Psoas muscle (tissue), 8 donors: ENCODE results near the gene MCAT. TPM values are rescaled to one million over a fixed set of nuclear protein-coding genes. Genes with fewer than 3 reads are reported as not detected.

Experiments used
- ATAC-seq, 4 donors: fragments of 200-7000 bp; cut with Tn5 transposase; one replicate each; pipeline ENCODE4 v1.9.1; 2020; ENCODE audit warnings: moderate library complexity in 3 of 4, mild to moderate bottlenecking in 2 of 4
- DNase-seq, 2 donors: peaks; one replicate each; pipeline ENCODE4 v3.0.0-alpha.2; 2020
- H3K27ac ChIP-seq: fragments of 200-600 bp; one replicate; pipeline ENCODE4 v1.8.0; 2022
- H3K27me3 ChIP-seq, 3 donors: fragments of 200-600 bp in 1 of 3; one replicate each; pipeline versions ENCODE4 v1.6.1 to v1.8.0; 2013 to 2022; ENCODE audit warnings: low read length in 2 of 3, mild to moderate bottlenecking in 2 of 3, moderate library complexity in 1 of 3; ENCODE audit not compliant: insufficient read depth in 3 of 3
- H3K36me3 ChIP-seq, 2 donors: fragments of 200-600 bp in 1 of 2; one replicate each; pipeline versions ENCODE4 v1.6.1 to v1.8.0; 2013 to 2022; ENCODE audit warnings: low read depth in 1 of 2, mild to moderate bottlenecking in 1 of 2, moderate library complexity in 1 of 2; ENCODE audit not compliant: insufficient read depth in 1 of 2
- H3K4me1 ChIP-seq: fragments of 200-600 bp; one replicate; pipeline ENCODE4 v1.8.0; 2022
- H3K4me3 ChIP-seq: fragments of 200-600 bp; one replicate; pipeline ENCODE4 v1.8.0; 2022; ENCODE audit warnings: mild to moderate bottlenecking
- H3K9me3 ChIP-seq: fragments of 200-600 bp; one replicate; pipeline ENCODE4 v1.8.0; 2022
- CTCF ChIP-seq: fragments of 200-600 bp; IDR thresholded peaks from one replicate; pipeline ENCODE4 v1.8.0; 2022; ENCODE audit warnings: antibody characterized with exemption
- WGBS, 3 donors: extraction: QIAGEN DNeasy Blood & Tissue Kit; methylation state at CpG; one replicate each; pipeline versions ENCODE4 v1.1.6 to v1.1.7; 2013; 5-methylcytosine and 5-hydroxymethylcytosine counted together
- intact Hi-C, 2 donors: fragments of 100-400 bp; cut with DNase I; formaldehyde crosslinking; loops; one replicate each; pipeline versions ENCODE4 v1.11.0 to v1.14.2; 2022
- polyA plus RNA-seq, 3 donors: library from polyadenylated mRNA; stranded (reverse); fragments of 200-250 nt; gene quantifications; one replicate each; pipeline ENCODE4 v1.2.3, GENCODE V29; 2013
- total RNA-seq, 4 donors: library from RNA; stranded (reverse); fragmentation: NEBNext Ultra II Directional in 2 of 4; extraction: Animal tissue kit (Norgen Biotek cat#: 25700) in 2 of 4; gene quantifications; one replicate each; pipeline versions ENCODE4 v1.2.1 to v1.2.4, GENCODE V29; 2021 to 2023
- donor health status: healthy with polysubstance abuse.
- donor health status: DM: no; HTN: no; CAD: no; lungs with moderate emphysema.
- donor health status: Bipolar disorder and iron deficiency.
- donor health status: healthy.
- donor health status: DM: yes; HTN: yes; CAD: no.
- donor health status: DM: no; HTN: no; CAD: no.
- donor health status: DM: no; HTN: no; CAD: no.
- donor health status: DM: yes; HTN: yes; CAD: no.

MCAT gene
- total and polyA plus RNA-seq, 7 donors = 14.8 to 33.4 (median 21.7) TPM

- H3K9me3 ChIP-seq = no peaks in the 10 kb centered on the region
- intact Hi-C loops = no loop called here
- WGBS, 3 donors = 85 to 88% (median 86%) methylated on average over 17 of the region's 17 CpGs
- ATAC-seq (peak in 1 of 4 donors; percentile 6), DNase-seq (no peak)
- TF ChIP-seq CTCF = no peak
- no peak overlapping the region for H3K4me3 ChIP-seq
- peaks cover 6% of the 10 kb centered on the region for H3K4me1 ChIP-seq
- H3K27ac ChIP-seq = no peak overlapping the region
- peaks cover 0 to 11% of the 10 kb centered on the region in 2 donors for H3K36me3 ChIP-seq
- peaks cover 0 to 15% (median 0%) of the 10 kb centered on the region in 3 donors for H3K27me3 ChIP-seq
These were observed 15.9 kb downstream of the MCAT start for GRCh38 chr22:43127166-43127908.

- DNase-seq = no peak
- intact Hi-C loops = no loop called here
- Histone ChIP-seq H3K4me1 (peaks cover 2% of the 10 kb centered on the region), H3K27ac (no peak overlapping the region), H3K27me3 (peaks cover 0 to 15% (median 0%) of the 10 kb centered on the region in 3 donors), H3K36me3 (peaks cover 0 to 4% of the 10 kb centered on the region in 2 donors), H3K9me3 (no peaks in the 10 kb centered on the region), H3K4me3 (no peak overlapping the region)
- peak in 2 of 4 donors; percentile 19 to 34 for ATAC-seq
- WGBS, 3 donors = 57 to 66% (median 63%) methylated on average over 5 of the region's 5 CpGs
- no peak for TF ChIP-seq CTCF
These were observed 16.6 kb downstream of the MCAT start for GRCh38 chr22:43126501-43127165.

- no peaks in the 10 kb centered on the region for H3K4me1 ChIP-seq
- 80 to 84% (median 80%) methylated on average over 7 of the region's 7 CpGs for WGBS, 3 donors
- H3K36me3 ChIP-seq = no peaks in the 10 kb centered on the region
- H3K27ac ChIP-seq = no peak overlapping the region
- TF ChIP-seq CTCF = no peak
- H3K9me3 ChIP-seq = no peaks in the 10 kb centered on the region
- H3K4me3 ChIP-seq = no peak overlapping the region
- peaks cover 0 to 14% (median 2%) of the 10 kb centered on the region in 3 donors for H3K27me3 ChIP-seq
- intact Hi-C loops = no loop called here
- DNase-seq = no peak
- ATAC-seq = no peak
These were observed 24.2 kb downstream of the MCAT start for GRCh38 chr22:43118953-43119458.

- no peak overlapping the region for H3K4me3 ChIP-seq
- H3K27me3 ChIP-seq = peaks cover 0 to 21% (median 4%) of the 10 kb centered on the region in 3 donors
- no peak for ATAC-seq
- no peaks in the 10 kb centered on the region for H3K9me3 ChIP-seq
- no peaks in the 10 kb centered on the region for H3K4me1 ChIP-seq
- no peak for DNase-seq
- no peak overlapping the region for H3K27ac ChIP-seq
- TF ChIP-seq CTCF = no peak
- H3K36me3 ChIP-seq = no peaks in the 10 kb centered on the region
- 73 to 77% (median 75%) methylated on average over 21 of the region's 21 CpGs for WGBS, 3 donors
- intact Hi-C loops = no loop called here
These were observed 25.0 kb downstream of the MCAT start for GRCh38 chr22:43118024-43118849.
